Activated gamma-delta T cell treated with anti-CD3 and anti-CD28 coated beads, Interleukin-2, amount 50 U/mL, for 16 hours (primary cell): ENCODE results near the gene KSR1.

Source experiments
- DNase-seq: peaks from one replicate; pipeline ENCODE4 v3.0.0-alpha.2; 2020; ENCODE audit warnings: low read depth

KSR1 gene

GRCh38 chr17:27473748-27474609 lies 17.7 kb downstream of the KSR1 start:
- DNase-seq, result peak; percentile 67

- no peak for DNase-seq
These were observed 18.9 kb downstream of the KSR1 start for GRCh38 chr17:27475070-27475673.

DNA sequence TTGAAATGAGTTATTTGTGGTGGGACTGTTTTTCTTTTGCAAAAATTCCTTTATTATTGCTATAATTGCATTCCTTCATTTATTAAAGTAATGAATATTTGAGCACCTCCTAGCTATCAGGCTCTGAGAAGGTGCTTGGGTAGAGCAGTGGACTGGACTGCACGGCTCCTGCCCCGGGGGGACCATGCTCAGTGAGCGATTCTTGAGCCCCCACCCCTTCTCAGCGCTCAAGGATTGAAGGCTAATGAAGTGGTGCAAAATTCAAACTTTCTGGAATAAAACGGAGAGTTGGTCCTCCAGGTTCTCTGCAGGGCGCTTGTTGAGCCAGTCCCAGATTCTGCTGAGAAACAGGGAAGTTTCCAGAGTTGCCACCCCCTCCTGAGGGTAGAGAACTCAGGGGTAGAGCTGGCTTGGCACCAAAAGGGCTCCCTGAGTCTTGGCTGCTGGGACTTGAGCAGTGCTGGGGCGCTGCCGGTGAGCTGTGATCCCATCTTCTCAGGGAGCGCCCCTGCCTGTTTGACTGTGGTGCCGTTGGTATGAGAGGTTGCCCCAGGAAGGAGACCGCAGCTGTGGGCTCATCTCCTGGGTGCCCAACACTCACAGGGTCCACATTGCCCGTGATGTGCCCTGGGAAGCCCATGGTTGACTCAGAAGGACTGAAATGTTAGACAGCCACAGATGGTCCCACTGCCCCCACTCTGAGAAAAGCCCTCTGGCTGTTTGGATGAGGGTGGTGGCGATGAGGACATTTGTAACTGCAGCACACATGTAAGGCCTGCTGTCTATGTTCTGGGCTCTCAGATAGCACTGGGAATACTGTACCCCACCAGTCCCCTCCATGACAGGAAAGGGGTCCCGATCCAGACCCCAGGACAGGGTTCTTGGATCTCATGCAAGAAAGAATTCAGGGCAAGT lies 20.0 kb downstream of the KSR1 start:
- no peak for DNase-seq

- no peak for DNase-seq
These were observed 21.0 kb downstream of the KSR1 start for GRCh38 chr17:27477050-27477888.

DNA sequence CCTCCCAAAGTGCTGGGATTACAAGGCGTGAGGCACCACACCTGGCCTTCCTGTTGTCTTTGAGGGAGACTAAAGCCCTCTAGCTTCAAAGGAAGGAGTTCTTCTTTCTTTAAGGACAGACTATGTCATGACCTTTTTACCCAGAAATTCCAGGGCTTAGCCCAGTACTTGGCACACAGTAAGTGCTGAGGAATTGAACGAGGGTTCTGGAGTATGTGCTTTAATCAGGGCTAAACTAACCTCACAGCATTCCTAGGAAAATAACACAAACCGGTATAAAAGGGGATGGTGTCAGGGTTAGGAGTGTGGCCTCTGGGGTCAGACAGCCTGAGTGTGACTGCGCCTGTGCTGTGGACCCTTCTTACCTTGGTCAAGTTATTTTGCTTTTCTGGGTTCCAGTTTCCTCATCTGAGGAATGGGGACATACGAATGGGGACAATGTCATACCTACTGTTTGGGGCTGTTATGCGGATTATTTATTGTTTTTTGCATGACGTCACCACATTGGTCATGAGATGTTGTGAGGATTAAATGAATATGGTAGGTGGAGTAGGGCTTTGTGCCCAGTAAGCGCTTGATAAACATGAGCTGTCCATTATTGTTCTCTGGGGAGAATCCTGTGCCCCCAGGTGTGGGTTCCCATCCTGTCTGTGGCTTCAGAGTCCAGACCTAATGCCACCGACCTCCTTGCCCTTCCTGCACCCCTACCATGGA lies 21.9 kb downstream of the KSR1 start:
- no peak for DNase-seq

DNA sequence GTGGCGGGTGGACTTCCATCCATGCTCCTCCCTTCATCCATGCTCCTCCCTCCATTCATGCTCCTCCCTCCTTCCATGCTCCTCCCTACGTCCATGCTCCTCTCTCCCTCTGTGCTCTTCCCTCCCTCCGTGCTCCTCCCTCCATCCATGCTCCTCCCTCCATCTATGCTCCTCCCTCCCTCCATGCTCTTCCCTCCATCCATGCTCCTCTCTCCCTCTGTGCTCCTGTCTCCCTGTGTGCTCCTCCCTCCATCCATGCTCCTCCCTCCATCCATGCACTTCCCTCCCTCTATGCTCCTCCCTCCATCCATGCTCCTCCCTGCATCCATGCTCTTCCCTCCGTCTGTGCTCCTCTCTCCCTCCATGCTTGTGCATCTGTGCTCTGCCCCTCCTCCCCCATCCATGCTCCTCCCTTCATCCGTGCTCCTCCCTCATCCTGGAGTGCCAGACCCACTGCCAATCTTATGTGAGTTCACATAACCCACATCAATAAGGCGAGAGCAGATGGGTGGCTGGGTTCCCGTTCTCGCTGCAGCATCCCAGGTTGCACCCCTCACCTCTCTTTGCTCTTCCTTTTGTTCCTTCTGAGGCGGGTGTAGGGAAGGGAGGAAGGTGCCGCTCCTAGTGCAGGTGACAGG lies 22.8 kb downstream of the KSR1 start:
- no peak for DNase-seq

GRCh38 chr17:27479838-27480237 lies 23.6 kb downstream of the KSR1 start:
- no peak for DNase-seq

DNA sequence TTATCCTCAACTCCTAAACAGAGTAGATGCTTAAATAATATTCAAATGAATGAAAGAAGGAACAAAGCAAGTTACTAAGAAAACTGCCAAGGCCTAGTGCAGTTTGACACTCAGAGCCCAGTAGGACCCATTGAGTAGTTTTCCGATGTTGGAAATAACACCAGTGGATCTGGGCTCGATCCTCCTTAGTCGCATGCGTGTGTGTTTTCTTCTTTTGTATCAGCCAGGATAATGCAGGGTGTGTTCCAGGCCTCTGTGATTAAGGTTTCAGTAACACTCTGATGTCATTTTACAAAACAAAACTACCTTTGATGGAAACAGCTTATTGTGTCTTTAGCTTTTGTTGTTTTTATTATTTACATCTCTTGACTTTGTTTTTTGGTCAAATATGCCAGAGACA lies 24.5 kb downstream of the KSR1 start:
- DNase-seq, result no peak

GRCh38 chr17:27481327-27481726 lies 25.1 kb downstream of the KSR1 start:
- DNase-seq, result no peak

DNA sequence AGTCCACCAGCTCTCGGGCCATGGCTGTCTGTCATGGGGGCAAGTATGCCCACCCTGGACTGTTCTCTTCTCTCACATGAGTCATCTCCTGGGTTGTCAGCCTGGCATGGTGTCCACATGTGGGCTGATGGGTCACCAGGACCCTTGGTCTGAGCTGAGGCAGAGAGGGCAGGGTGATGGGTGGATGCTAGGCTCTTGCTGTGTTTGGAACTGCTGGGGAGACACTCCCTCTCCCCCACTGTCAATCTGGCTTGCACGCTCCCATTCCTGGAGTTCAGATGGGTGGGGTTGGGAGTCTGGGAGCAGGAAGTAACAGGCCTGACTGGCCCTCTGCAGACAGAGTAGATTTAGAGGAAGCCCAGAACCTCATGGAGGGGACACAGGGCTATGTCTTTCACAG lies 28.9 kb downstream of the KSR1 start:
- DNase-seq, result no peak

DNA sequence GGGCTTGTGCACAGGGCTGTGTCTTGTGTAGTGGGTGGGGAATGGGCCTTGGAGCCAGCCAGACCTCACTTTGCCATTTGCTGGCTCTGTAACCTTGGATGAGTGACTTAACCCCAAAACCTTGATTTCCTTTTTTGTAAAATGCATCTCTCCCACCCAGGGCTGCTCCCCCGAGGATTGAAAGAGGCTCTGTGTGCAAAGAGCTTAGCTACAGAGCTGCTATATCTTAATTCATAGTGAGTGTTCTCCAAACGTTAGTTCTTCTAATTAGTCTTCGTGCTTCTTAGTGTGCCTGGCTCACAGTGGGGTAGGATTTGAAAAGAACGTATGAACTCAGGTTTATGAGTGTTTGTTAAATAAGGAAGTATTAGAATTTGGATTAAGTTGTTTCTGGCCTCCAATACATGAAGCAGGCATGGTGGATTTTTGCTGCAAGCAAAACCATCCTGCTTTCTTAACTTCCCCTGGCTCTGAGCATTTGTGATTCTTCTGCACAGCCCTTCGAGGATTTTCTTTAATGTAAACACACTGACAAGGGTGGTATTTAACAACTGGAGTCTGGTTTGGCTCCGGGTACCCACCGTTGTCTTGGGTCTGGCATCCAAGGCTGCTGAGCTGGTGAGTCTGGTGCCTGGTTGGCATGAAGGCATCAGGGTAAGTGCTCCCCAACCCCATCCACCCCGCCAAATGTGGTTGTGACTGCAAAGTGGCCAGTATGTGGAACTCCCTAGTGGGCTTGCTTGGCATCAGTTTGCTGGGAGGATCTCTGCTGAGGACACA lies 29.7 kb downstream of the KSR1 start:
- DNase-seq, result no peak

GRCh38 chr17:27486741-27487140 lies 30.5 kb downstream of the KSR1 start:
- no peak for DNase-seq

DNA sequence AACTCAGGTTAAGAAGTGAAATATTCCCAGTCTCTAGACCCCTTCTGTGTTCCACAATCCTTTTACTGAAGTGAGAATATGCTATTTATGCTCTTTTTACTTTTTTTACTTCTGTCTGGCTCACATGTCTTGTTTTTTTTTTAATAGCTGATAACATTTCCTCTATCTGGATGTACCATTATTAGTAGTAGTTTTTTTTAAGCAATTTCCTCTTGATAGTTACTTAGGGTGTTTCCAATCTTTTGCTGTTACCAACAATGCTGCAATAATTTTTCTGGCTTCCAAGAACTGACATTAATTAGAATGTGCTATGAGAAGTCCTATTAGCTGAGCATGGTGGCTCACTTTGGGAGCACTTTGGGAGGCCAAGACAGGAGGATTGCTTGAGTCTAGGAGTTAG lies 32.0 kb downstream of the KSR1 start:
- DNase-seq, result no peak

- no peak for DNase-seq
These were observed 32.9 kb downstream of the KSR1 start for GRCh38 chr17:27489045-27489715.

DNA sequence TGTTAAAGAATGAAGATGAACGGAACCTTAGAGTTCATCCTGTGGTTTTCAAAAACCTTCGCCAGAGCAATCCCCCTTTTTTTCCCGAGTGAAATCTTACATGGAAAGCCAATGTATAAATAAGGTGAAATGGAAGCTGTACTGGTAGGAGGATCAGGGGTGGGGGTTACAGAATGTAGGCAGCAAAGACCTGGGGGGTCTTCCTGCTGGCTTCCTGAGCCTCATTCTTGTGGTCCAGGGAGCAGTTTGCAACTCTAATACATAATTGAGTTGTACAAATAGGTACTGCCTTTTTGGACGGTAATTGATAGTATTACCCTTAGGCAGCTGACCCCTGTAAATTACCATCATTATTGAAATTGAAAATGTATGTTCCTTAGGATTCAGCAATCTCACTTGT lies 34.1 kb downstream of the KSR1 start:
- no peak for DNase-seq

DNA sequence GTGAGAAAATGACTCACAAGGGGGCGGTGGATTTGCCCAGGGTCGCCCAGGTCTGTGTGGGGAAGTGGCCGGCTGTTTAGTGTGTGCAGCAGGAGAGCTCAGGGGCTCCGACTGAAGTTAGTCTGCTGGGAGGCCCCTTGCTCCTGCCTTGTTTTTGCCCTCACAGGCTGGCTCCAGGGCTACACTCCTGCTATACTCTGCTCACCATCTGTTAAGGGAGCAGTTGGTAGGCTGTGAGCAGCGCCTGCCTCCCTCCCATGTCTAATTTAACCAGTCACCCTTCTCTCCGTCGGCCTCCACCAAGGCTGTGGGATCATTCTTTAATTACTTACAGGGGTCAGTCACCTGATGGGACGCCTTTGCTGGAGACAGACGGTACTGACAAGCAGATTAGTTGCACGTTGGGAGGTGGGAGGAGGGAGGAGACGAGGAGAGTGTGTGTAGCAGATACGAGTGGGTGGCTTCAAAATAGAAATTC lies 35.5 kb downstream of the KSR1 start:
- DNase-seq, result no peak

DNA sequence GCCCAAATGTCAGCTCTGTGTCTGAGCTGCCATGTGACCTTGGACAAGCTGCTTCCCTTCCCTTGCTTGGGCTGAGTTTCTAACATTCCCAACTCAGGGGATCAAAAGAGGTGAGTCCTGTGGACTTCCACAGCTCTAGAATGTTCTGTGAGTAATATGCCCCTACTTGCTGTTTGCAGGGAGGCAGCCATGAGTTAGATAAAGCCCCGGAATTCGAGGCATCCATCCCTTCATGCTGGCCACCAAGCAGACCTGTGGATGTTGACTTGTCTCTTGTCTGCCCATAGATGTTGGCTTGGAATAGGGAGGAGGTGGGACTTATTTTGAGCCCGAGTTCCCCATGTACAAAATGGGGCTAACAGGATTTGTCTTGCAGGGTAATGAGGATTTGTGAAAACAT lies 36.2 kb downstream of the KSR1 start:
- DNase-seq, result no peak

DNA sequence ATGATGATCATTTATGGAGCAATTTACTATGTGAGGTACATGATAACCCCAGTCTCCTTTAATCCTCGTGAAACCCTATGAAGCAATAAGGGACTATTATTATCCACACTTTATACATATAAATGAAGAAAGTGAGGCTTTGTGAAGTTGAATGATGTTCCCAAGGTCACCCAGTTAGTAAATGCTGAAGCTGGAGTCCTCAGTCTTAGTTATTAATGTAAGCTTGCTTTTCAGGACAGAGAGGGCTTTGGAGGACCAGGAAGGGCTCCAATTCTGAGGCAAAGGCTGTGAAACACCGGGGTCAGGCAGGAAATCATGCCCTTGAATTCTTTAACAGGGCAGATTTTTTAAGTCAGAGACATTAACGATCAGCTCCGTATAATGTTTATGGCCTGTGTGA lies 36.8 kb downstream of the KSR1 start:
- no peak for DNase-seq
